Smooth muscle cell (in vitro differentiated cells): ENCODE measurements around the gene ADARB2. TPM values are rescaled to one million over a fixed set of nuclear protein-coding genes. Genes with fewer than 3 reads are reported as not detected.

Experiments used
- DNase-seq: peaks from one replicate; lab custom pipeline; 2025; ENCODE audit not compliant: unreplicated experiment; lab: John Stamatoyannopoulos, UW
- H2AFZ ChIP-seq: fragments of 200-600 bp; sonication (generic); 2 replicates; pipeline ENCODE4 v1.6.0; 2016; ENCODE audit warnings: antibody characterized with exemption, low read depth, mild to moderate bottlenecking
- H3F3A ChIP-seq: fragments of 200-600 bp; sonication (generic); 2 replicates; pipeline ENCODE4 v1.6.0; 2017; ENCODE audit warnings: antibody characterized with exemption, low read depth
- H3K27ac ChIP-seq: fragments of 200-600 bp; sonication (generic); 2 replicates; pipeline ENCODE4 v1.5.1; 2016; ENCODE audit warnings: low read depth, mild to moderate bottlenecking
- H3K27me3 ChIP-seq: fragments of 200-600 bp; sonication (generic); 2 replicates; pipeline ENCODE4 v1.6.1; 2016; ENCODE audit warnings: low read depth, mild to moderate bottlenecking
- H3K36me3 ChIP-seq: fragments of 200-600 bp; sonication (generic); 2 replicates; pipeline ENCODE4 v1.5.1; 2016; ENCODE audit warnings: low read depth
- H3K4me1 ChIP-seq: fragments of 200-600 bp; sonication (generic); 2 replicates; pipeline ENCODE4 v1.5.1; 2016; ENCODE audit warnings: low read depth
- H3K4me2 ChIP-seq: fragments of 200-600 bp; sonication (generic); 2 replicates; pipeline ENCODE4 v1.6.0; 2016; ENCODE audit warnings: mild to moderate bottlenecking
- H3K4me3 ChIP-seq: fragments of 200-600 bp; sonication (generic); 2 replicates; pipeline ENCODE4 v1.5.1; 2016; ENCODE audit warnings: mild to moderate bottlenecking
- H3K79me2 ChIP-seq: fragments of 200-600 bp; sonication (generic); 2 replicates; pipeline ENCODE4 v1.6.0; 2016; ENCODE audit warnings: low read depth, mild to moderate bottlenecking
- H3K9ac ChIP-seq: fragments of 200-600 bp; sonication (generic); 2 replicates; pipeline ENCODE4 v1.6.0; 2016; ENCODE audit warnings: low read depth
- H3K9me3 ChIP-seq: fragments of 200-600 bp; sonication (generic); replicated peaks from 2 replicates; pipeline ENCODE4 v1.5.1; 2016; ENCODE audit warnings: low read depth
- H4K20me1 ChIP-seq: fragments of 200-600 bp; sonication (generic); 2 replicates; pipeline ENCODE4 v1.6.0; 2016; ENCODE audit warnings: low read depth
- CTCF ChIP-seq: fragments of 200-600 bp; sonication (generic); IDR thresholded peaks from 2 replicates; pipeline ENCODE4 v1.5.1; 2017; ENCODE audit warnings: borderline replicate concordance, mild to moderate bottlenecking, antibody characterized with exemption; ENCODE audit not compliant: insufficient read depth, poor library complexity, severe bottlenecking
- WGBS: methylation state at CpG from one replicate; pipeline ENCODE4 v1.1.7; 2016; ENCODE audit warnings: low lambda C conversion rate; 5-methylcytosine and 5-hydroxymethylcytosine counted together
- polyA plus RNA-seq: library from polyadenylated mRNA; unstranded; fragments of >200 nt; fragmentation: Nextera tagmentation; extraction: Ambion mirVana; gene quantifications from 2 replicates; pipeline ENCODE4 v1.2.1, GENCODE V29; 2016
- total RNA-seq: library from RNA; depleted of rRNA; stranded (reverse); fragments of >200 nt; gene quantifications from 2 replicates; pipeline ENCODE4 v1.2.3, GENCODE V29; 2014

The ADARB2 gene
- total and polyA plus RNA-seq, 2 experiments from 2014 or later, result 0.13 to 0.39 TPM

DNA sequence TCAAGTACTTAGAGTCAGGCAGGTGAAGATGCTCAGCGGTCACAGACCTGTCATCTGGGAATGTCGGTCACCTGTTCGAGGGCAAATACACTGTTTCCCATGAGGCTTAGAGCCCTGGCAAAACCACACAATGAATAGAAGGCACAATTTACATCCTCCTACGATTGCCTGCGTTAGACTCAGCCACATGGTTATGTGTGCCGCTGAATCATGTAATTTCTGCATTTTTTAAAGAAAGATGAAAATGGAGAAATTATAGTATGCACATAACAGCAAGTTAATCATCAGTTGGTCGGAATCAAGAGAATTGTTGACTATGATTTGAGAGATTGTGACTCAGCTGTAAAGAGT, 158.2 kb downstream of the ADARB2 start:
- Histone ChIP-seq H4K20me1 (no peaks in the 10 kb centered on the region), H3K4me3 (no peak overlapping the region), H3K4me2 (no peak overlapping the region), H3K9ac (no peak overlapping the region), H3K36me3 (no peaks in the 10 kb centered on the region), H3K9me3 (no peaks in the 10 kb centered on the region), H3K27ac (no peak overlapping the region), H3K27me3 (no peaks in the 10 kb centered on the region), H3K79me2 (no peaks in the 10 kb centered on the region), H2AFZ (no peak overlapping the region), H3K4me1 (no peaks in the 10 kb centered on the region), H3F3A (no peaks in the 10 kb centered on the region)
- no peak for DNase-seq
- 93% methylated on average over 7 of the region's 7 CpGs for WGBS
- no peak for TF ChIP-seq CTCF

GRCh38 chr10:1578392-1579140, 158.8 kb downstream of the ADARB2 start:
- H2AFZ ChIP-seq, result no peak overlapping the region
- no peaks in the 10 kb centered on the region for H3F3A ChIP-seq
- no peak overlapping the region for H3K27ac ChIP-seq
- H3K27me3 ChIP-seq, result no peaks in the 10 kb centered on the region
- no peaks in the 10 kb centered on the region for H3K9me3 ChIP-seq
- no peak for TF ChIP-seq CTCF
- no peak for DNase-seq
- no peaks in the 10 kb centered on the region for H3K36me3 ChIP-seq
- H3K4me2 ChIP-seq, result no peak overlapping the region
- 87% methylated on average over 19 of the region's 19 CpGs for WGBS
- no peaks in the 10 kb centered on the region for H3K4me1 ChIP-seq
- H3K9ac ChIP-seq, result no peak overlapping the region
- no peaks in the 10 kb centered on the region for H4K20me1 ChIP-seq
- no peaks in the 10 kb centered on the region for H3K79me2 ChIP-seq
- H3K4me3 ChIP-seq, result no peak overlapping the region

GRCh38 chr10:1577945-1578344, 159.4 kb downstream of the ADARB2 start:
- WGBS, result 91% methylated on average over 8 of the region's 8 CpGs
- Histone ChIP-seq H2AFZ (no peak overlapping the region), H3K36me3 (no peaks in the 10 kb centered on the region), H3K79me2 (no peaks in the 10 kb centered on the region), H3K9me3 (no peaks in the 10 kb centered on the region), H3K4me2 (no peak overlapping the region), H3K4me1 (no peaks in the 10 kb centered on the region), H3K4me3 (no peak overlapping the region), H3F3A (no peaks in the 10 kb centered on the region), H3K27me3 (no peaks in the 10 kb centered on the region), H3K27ac (no peak overlapping the region), H4K20me1 (no peaks in the 10 kb centered on the region), H3K9ac (no peak overlapping the region)
- DNase-seq, result no peak
- TF ChIP-seq CTCF, result no peak

- Histone ChIP-seq H3K4me3 (no peak overlapping the region), H3K79me2 (no peaks in the 10 kb centered on the region), H3K4me2 (no peak overlapping the region), H3K9ac (no peak overlapping the region), H3K36me3 (no peaks in the 10 kb centered on the region), H4K20me1 (no peaks in the 10 kb centered on the region), H2AFZ (no peak overlapping the region), H3K27ac (no peak overlapping the region), H3F3A (no peaks in the 10 kb centered on the region), H3K9me3 (no peaks in the 10 kb centered on the region), H3K27me3 (no peaks in the 10 kb centered on the region), H3K4me1 (no peaks in the 10 kb centered on the region)
- no peak for TF ChIP-seq CTCF
- 85% methylated on average over 9 of the region's 9 CpGs for WGBS
- no peak for DNase-seq
Observed at GRCh38 chr10:1577373-1577770, 160.0 kb downstream of the ADARB2 start.
